MCF 10A (cell line): ENCODE data around the gene SLC30A1. TPM values are rescaled to one million over a fixed set of nuclear protein-coding genes. Genes with fewer than 3 reads are reported as not detected.

ENCODE experiments used
- BruUV-seq: library from RNA; stranded (reverse); fragments of 400-500 nt; replicated peaks from 2 replicates; lab custom pipeline; 2021; lab: Mats Ljungman, UMichigan
- CTCF ChIA-PET: fragments of 300-600 bp; sonication (Branson Sonifier 250); formaldehyde crosslinking; extraction: SDS; loops from one replicate; lab custom pipeline; 2021; ENCODE audit warnings: antibody characterized with exemption, inconsistent platforms; lab: Yijun Ruan, JAX
- POLR2A ChIA-PET: fragments of 300-600, 350-650 bp; sonication (Branson Sonifier 250); formaldehyde crosslinking; extraction: SDS; loops from one replicate; lab custom pipeline; 2020; ENCODE audit warnings: antibody characterized with exemption, inconsistent platforms; lab: Yijun Ruan, JAX
- DNase-seq: peaks from one replicate; pipeline ENCODE4 v3.0.0-alpha.2; 2018; ENCODE audit not compliant: unreplicated experiment
- H3K27ac Mint-ChIP-seq: one replicate; pipeline ENCODE4 v1.8.0; 2022; ENCODE audit warnings: mild to moderate bottlenecking, low read depth, mixed read lengths; ENCODE audit not compliant: unreplicated experiment
- H3K27me3 Mint-ChIP-seq: one replicate; pipeline ENCODE4 v1.8.0; 2022; ENCODE audit warnings: mixed read lengths; ENCODE audit not compliant: insufficient read depth, unreplicated experiment
- H3K36me3 Mint-ChIP-seq: one replicate; pipeline ENCODE4 v1.8.0; 2022; ENCODE audit warnings: mild to moderate bottlenecking, moderate library complexity, mixed read lengths; ENCODE audit not compliant: insufficient read depth, unreplicated experiment
- H3K4me1 Mint-ChIP-seq: one replicate; pipeline ENCODE4 v1.8.0; 2022; ENCODE audit warnings: mixed read lengths; ENCODE audit not compliant: insufficient read depth, unreplicated experiment
- H3K4me3 Mint-ChIP-seq: one replicate; pipeline ENCODE4 v1.8.0; 2022; ENCODE audit warnings: mild to moderate bottlenecking, moderate library complexity, mixed read lengths; ENCODE audit not compliant: unreplicated experiment
- H3K9me3 Mint-ChIP-seq: one replicate; pipeline ENCODE4 v1.8.0; 2022; ENCODE audit warnings: mixed read lengths; ENCODE audit not compliant: unreplicated experiment
- CTCF ChIP-seq: fragments of 200-600 bp; IDR thresholded peaks from one replicate; pipeline ENCODE4 v1.8.0; 2022; ENCODE audit warnings: antibody characterized with exemption, mild to moderate bottlenecking; ENCODE audit not compliant: unreplicated experiment
- intact Hi-C: fragments of 100-400 bp; cut with micrococcal nuclease; formaldehyde crosslinking; loops from 2 replicates; pipeline ENCODE4 v1.14.1; 2022
- total RNA-seq: library from RNA; stranded (reverse); gene quantifications from 2 replicates; pipeline ENCODE4 v1.2.3, GENCODE V29; 2022

Gene SLC30A1
- total RNA-seq, 1 experiment from 2014 or later, result 94.1 TPM

- intact Hi-C loops, result no loop called here
- no peak for DNase-seq
- H3K27me3 Mint-ChIP-seq, result no peaks in the 10 kb centered on the region
- H3K36me3 Mint-ChIP-seq, result no peaks in the 10 kb centered on the region
- POLR2A ChIA-PET, result interaction anchor here (1.0 to 1.2 kb wide), 3 partner anchors 8 to 13 kb away, joined by 3 to 5 read pairs (median 3); no protein-coding TSS in a partner anchor
- TF ChIP-seq CTCF, result no peak
- H3K4me1 Mint-ChIP-seq, result peaks cover 3% of the 10 kb centered on the region
- H3K4me3 Mint-ChIP-seq, result no peak overlapping the region
- no peak overlapping the region for H3K27ac Mint-ChIP-seq
- BruUV-seq, result no TSS peak
- H3K9me3 Mint-ChIP-seq, result no peaks in the 10 kb centered on the region
- CTCF ChIA-PET, result interaction anchor here (0.5 to 1.3 kb wide), 7 partner anchors 17 to 95 kb away, joined by 3 to 5 read pairs (median 4); no protein-coding TSS in a partner anchor
Observed at GRCh38 chr1:211566431-211567025, 12.4 kb downstream of the SLC30A1 start.

GRCh38 chr1:211564084-211564483, 14.9 kb downstream of the SLC30A1 start:
- Mint-ChIP-seq H3K4me3 (no peak overlapping the region), H3K4me1 (no peaks in the 10 kb centered on the region), H3K9me3 (no peaks in the 10 kb centered on the region), H3K27ac (no peak overlapping the region), H3K36me3 (no peaks in the 10 kb centered on the region), H3K27me3 (no peaks in the 10 kb centered on the region)
- intact Hi-C loops, result no loop called here
- DNase-seq, result no peak
- no peak for TF ChIP-seq CTCF
- ChIA-PET POLR2A (interaction anchor here (0.7 to 2.0 kb wide), 2 partner anchors 13 to 20 kb away, joined by 3 to 4 read pairs; no protein-coding TSS in a partner anchor), CTCF (interaction anchor here (0.6 to 0.7 kb wide), 2 partner anchors 46 to 243 kb away, joined by 3 to 4 read pairs; no protein-coding TSS in a partner anchor)
- no TSS peak for BruUV-seq

GRCh38 chr1:211559222-211560010, 19.5 kb downstream of the SLC30A1 start:
- peaks cover 4% of the 10 kb centered on the region for H3K36me3 Mint-ChIP-seq
- no peaks in the 10 kb centered on the region for H3K9me3 Mint-ChIP-seq
- H3K4me1 Mint-ChIP-seq, result peaks cover 2% of the 10 kb centered on the region
- intact Hi-C loops, result no loop called here
- H3K27ac Mint-ChIP-seq, result no peak overlapping the region
- no TSS peak for BruUV-seq
- no peak for DNase-seq
- H3K27me3 Mint-ChIP-seq, result no peaks in the 10 kb centered on the region
- no peak overlapping the region for H3K4me3 Mint-ChIP-seq
- ChIA-PET POLR2A (interaction anchor here (0.6 to 1.7 kb wide), 6 partner anchors 7 to 1049 kb away, joined by 3 to 7 read pairs (median 4); partner anchors contain the start of gene SLC30A1), CTCF (interaction anchor here (0.7 to 0.8 kb wide), 3 partner anchors 17 to 32 kb away, joined by 3 to 4 read pairs (median 3); no protein-coding TSS in a partner anchor)
- no peak for TF ChIP-seq CTCF
